K562 (cell line): ENCODE data around the gene IL11. TPM values are rescaled to one million over a fixed set of nuclear protein-coding genes. Genes with fewer than 3 reads are reported as not detected.

Experiments
- ATAC-seq: fragments of 200-7000 bp; cut with Tn5 transposase; 3 replicates; pipeline ENCODE4 v1.9.1; 2020; ENCODE audit warnings: moderate library complexity
- BruUV-seq: library from RNA; stranded (reverse); fragments of 400-500 nt; replicated peaks from 2 replicates; lab custom pipeline; 2021; lab: Mats Ljungman, UMichigan
- CTCF ChIA-PET: fragments of 300-600 bp; formaldehyde crosslinking; extraction: SDS; loops from one replicate; lab custom pipeline; 2021; ENCODE audit warnings: low intra/inter-chr PET ratio; lab: Yijun Ruan, JAX
- POLR2A ChIA-PET: fragments of 300-600, 350-650 bp; sonication (Branson Sonifier 250); formaldehyde crosslinking; extraction: SDS; loops from one replicate; lab custom pipeline; 2021; ENCODE audit warnings: antibody characterized with exemption, inconsistent platforms; lab: Yijun Ruan, JAX
- DNase-seq, 4 experiments: peaks; one replicate each; pipeline versions ENCODE4 v3.0.0 to v3.0.0-alpha.2; 2011 to 2018; ENCODE audit warnings: low spot score in 3 of 4, mixed read lengths in 3 of 4; ENCODE audit errors: extremely low read depth in 1 of 4
- FAIRE-seq: peaks from 2 replicates; lab custom pipeline; 2011; peaks lifted over from hg19 to GRCh38; lab: Jason Lieb, UNC
- H2AFZ ChIP-seq: 2 replicates; pipeline ENCODE4 v1.6.0; 2011; ENCODE audit warnings: low read depth, low read length, control low read depth, inconsistent platforms
- H3K27ac ChIP-seq: fragments of 200-600 bp; 3 replicates; pipeline ENCODE4 v1.8.0; 2011; ENCODE audit warnings: low read depth, mild to moderate bottlenecking, control low read depth, inconsistent platforms, low read length, moderate library complexity, mixed read lengths; ENCODE audit errors: extremely low read depth
- H3K27me3 ChIP-seq, 2 experiments: fragments of 300-600 bp in 1 of 2; 2 replicates in 1 of 2; 3 replicates in 1 of 2; pipeline versions ENCODE4 v1.6.0 to v1.8.0; 2011; ENCODE audit warnings: inconsistent platforms in 2 of 2, low read length in 2 of 2, mild to moderate bottlenecking in 1 of 2, mixed read lengths in 1 of 2, moderate library complexity in 1 of 2; ENCODE audit not compliant: control insufficient read depth in 2 of 2, insufficient read depth in 2 of 2
- H3K36me3 ChIP-seq: fragments of 300-600 bp; 3 replicates; pipeline ENCODE4 v1.8.0; 2011; ENCODE audit warnings: mild to moderate bottlenecking, low read length, inconsistent platforms; ENCODE audit not compliant: control insufficient read depth, insufficient read depth
- H3K4me1 ChIP-seq, 2 experiments: fragments of 200-600 bp in 1 of 2; replicated peaks in 1 of 2; 2 replicates in 1 of 2; 3 replicates in 1 of 2; pipeline versions ENCODE4 v1.5.1 to v1.8.0; 2011; ENCODE audit warnings: inconsistent platforms in 2 of 2, low read length in 2 of 2, mild to moderate bottlenecking in 1 of 2, mixed read lengths in 1 of 2, moderate library complexity in 1 of 2; ENCODE audit not compliant: control insufficient read depth in 2 of 2, insufficient read depth in 2 of 2
- H3K4me2 ChIP-seq: 2 replicates; pipeline ENCODE4 v1.6.1; 2011; ENCODE audit warnings: low read length, control low read depth, inconsistent platforms, mixed read lengths; ENCODE audit not compliant: insufficient read depth
- H3K4me3 ChIP-seq: fragments of 200-600 bp; sonication (generic), shearing (Covaris generic); 2 replicates; pipeline ENCODE4 v1.5.1; 2016; ENCODE audit warnings: control low read depth, inconsistent platforms
- H3K79me2 ChIP-seq: fragments of 200-600 bp; 3 replicates; pipeline ENCODE4 v1.8.0; 2011; ENCODE audit warnings: low read length, inconsistent platforms; ENCODE audit not compliant: control insufficient read depth, insufficient read depth
- H3K9ac ChIP-seq, 2 experiments: 2 replicates each; pipeline versions ENCODE4 v1.6.0 to v1.6.1; 2011; ENCODE audit warnings: low read depth in 2 of 2, low read length in 2 of 2, control low read depth in 1 of 2, inconsistent platforms in 1 of 2, mild to moderate bottlenecking in 1 of 2, mixed read lengths in 1 of 2; ENCODE audit not compliant: insufficient read depth in 1 of 2
- H3K9me1 ChIP-seq: one replicate; pipeline ENCODE4 v1.6.0; 2011; ENCODE audit warnings: inconsistent platforms, mild to moderate bottlenecking, low read length, moderate library complexity; ENCODE audit not compliant: control insufficient read depth, insufficient read depth
- H3K9me3 ChIP-seq: replicated peaks from 2 replicates; pipeline ENCODE4 v1.5.1; 2011; ENCODE audit warnings: low read depth, low read length, inconsistent platforms; ENCODE audit not compliant: control insufficient read depth, insufficient read depth
- H4K20me1 ChIP-seq: replicated peaks from 2 replicates; pipeline ENCODE4 v1.6.1; 2011; ENCODE audit warnings: low read length, inconsistent platforms, mixed read lengths; ENCODE audit not compliant: control insufficient read depth, insufficient read depth
- BRF1 ChIP-seq: IDR thresholded peaks from 3 replicates; pipeline ENCODE4 v1.6.1; 2011; ENCODE audit warnings: borderline replicate concordance, mild to moderate bottlenecking; ENCODE audit not compliant: insufficient read length; ENCODE audit errors: extremely low read depth
- CHD1 ChIP-seq: fragments of 200-600 bp; sonication (generic); IDR thresholded peaks from one replicate; pipeline ENCODE4 v1.6.1; 2012; ENCODE audit warnings: mild to moderate bottlenecking, moderate library complexity, low read length, inconsistent platforms
- CREM ChIP-seq: IDR thresholded peaks from 2 replicates; pipeline ENCODE4 v1.6.1; 2014; ENCODE audit warnings: antibody characterized with exemption, low read depth
- E2F4 ChIP-seq: sonication (generic); formaldehyde crosslinking; IDR thresholded peaks from 2 replicates; pipeline ENCODE4 v1.8.0; 2022; ENCODE audit warnings: mild to moderate bottlenecking, low read depth, missing genetic modification reagents
- HDAC2 ChIP-seq: fragments of 450-650 bp; IDR thresholded peaks from 2 replicates; pipeline ENCODE4 v1.6.1; 2016; ENCODE audit warnings: mild to moderate bottlenecking
- IRF1 ChIP-seq: sonication (generic); formaldehyde crosslinking; IDR thresholded peaks from 2 replicates; pipeline ENCODE4 v1.8.0; 2022; ENCODE audit warnings: missing genetic modification reagents, mild to moderate bottlenecking, borderline replicate concordance
- KLF10 ChIP-seq: fragments of 250-450 bp; sonication (Bioruptor Pico); IDR thresholded peaks from 2 replicates; pipeline ENCODE4 v1.6.1; 2021; ENCODE audit warnings: matching md5 sums
- PYGO2 ChIP-seq: fragments of 450-650 bp; IDR thresholded peaks from 2 replicates; pipeline ENCODE4 v1.6.1; 2016; ENCODE audit warnings: mild to moderate bottlenecking, missing genetic modification characterization, moderate library complexity, missing compliant biosample characterization
- RNF2 ChIP-seq: sonication (generic); IDR thresholded peaks from 2 replicates; pipeline ENCODE4 v1.6.1; 2016
- YY1 ChIP-seq, 3 experiments: IDR thresholded peaks; 2 replicates each; pipeline ENCODE4 v1.6.1; 2011; ENCODE audit warnings: low read length in 2 of 3, mild to moderate bottlenecking in 2 of 3, moderate library complexity in 2 of 3, borderline replicate concordance in 1 of 3, control low read depth in 1 of 3, low read depth in 1 of 3; ENCODE audit not compliant: insufficient read depth in 3 of 3, insufficient replicate concordance in 2 of 3, control insufficient read depth in 1 of 3, insufficient read length in 1 of 3; ENCODE audit errors: extremely low read depth in 1 of 3
- ZNF140 ChIP-seq: fragments of 250-450 bp; sonication (Bioruptor Pico); IDR thresholded peaks from 2 replicates; pipeline ENCODE4 v1.8.0; 2021; ENCODE audit warnings: moderate library complexity, mild to moderate bottlenecking, inconsistent platforms
- WGBS: fragments of 100-300 bp; shearing (Covaris generic); methylation state at CpG from one replicate; pipeline ENCODE4 v1.1.6; 2016; ENCODE audit warnings: low coverage, mixed read lengths; ENCODE audit not compliant: insufficient coverage; ENCODE audit errors: missing lambda C conversion rate; 5-methylcytosine and 5-hydroxymethylcytosine counted together
- in situ Hi-C: fragments of 300-500 bp; cut with MboI; formaldehyde crosslinking; loops from 4 replicates; pipeline ENCODE4 v1.15.0; 2018; ENCODE audit warnings: inconsistent platforms, mixed read lengths
- intact Hi-C: fragments of 100-400 bp; cut with micrococcal nuclease; formaldehyde crosslinking; loops from 2 replicates; pipeline ENCODE4 v1.14.2; 2022
- polyA plus RNA-seq, 8 experiments: library from polyadenylated mRNA; depleted of rRNA in 4 of 8; stranded (reverse) in 5 of 8; unstranded in 3 of 8; fragments of >200 nt; fragmentation: Nextera tagmentation in 2 of 8; fragmentation: Illumina TruSeq in 1 of 8; extraction: Ambion mirVana in 2 of 8; extraction: Trizol in 1 of 8; gene quantifications; 2 replicates each; pipeline versions ENCODE4 v1.2.1 to v1.2.3, GENCODE V29; 2011 to 2014; ENCODE audit warnings: inconsistent platforms in 1 of 8, missing spikeins in 1 of 8
- total RNA-seq, 7 experiments: library from RNA; depleted of rRNA in 6 of 7; stranded (reverse); fragments of >200 nt in 6 of 7; fragmentation: Illumina TruSeq in 2 of 7; extraction: Trizol in 2 of 7; gene quantifications; 2 replicates each; pipeline versions ENCODE4 v1.2.1 to v1.2.3, GENCODE V29; 2011 to 2021; ENCODE audit warnings: low replicate concordance in 1 of 7
- TF ChIP-seq, protein P1 (sequence below): fragments of 450-650 bp; IDR thresholded peaks from 2 replicates; pipeline ENCODE4 v1.6.1; 2016; ENCODE audit warnings: mild to moderate bottlenecking
- TF ChIP-seq, protein P2 (sequence below): fragments of 150-350 bp; conservative IDR thresholded peaks from 2 replicates; pipeline ENCODE4 v1.6.1; 2014; ENCODE audit warnings: low read length

IL11 gene
- total and polyA plus RNA-seq, 9 of the 15 experiments (the other 6 are each of a cell fraction or from before 2014, with no cell fraction given), result 0.04 to 0.42 (median 0.06) TPM; not detected in 6

GRCh38 chr19:55406826-55407549, 36.7 kb upstream of the IL11 start:
- DNase-seq (peak; percentile 44 to 83 (median 63)), ATAC-seq (peak; percentile 35), FAIRE-seq (no peak)
- peaks cover 6% of the 10 kb centered on the region for H3K9me1 ChIP-seq
- WGBS, result 3% methylated on average over 33 of the region's 35 CpGs
- intact Hi-C loops, result no loop called here
- H3K9me3 ChIP-seq, result peaks cover 18% of the 10 kb centered on the region
- peak overlapping the region; percentile 100 for H3K27ac ChIP-seq
- peak overlapping the region; percentile 95 to 99 for H3K9ac ChIP-seq
- H3K4me1 ChIP-seq, result peaks cover 19 to 45% of the 10 kb centered on the region in 2 experiments
- ChIA-PET CTCF (no interaction called here), POLR2A (interaction anchor here (0.6 to 6.6 kb wide), 44 partner anchors 10 to 766 kb away, joined by 3 to 195 read pairs (median 5); partner anchors contain the start of genes ISOC2, PPP1R12C, PPP6R1 and PTPRH)
- H3K79me2 ChIP-seq, result peaks cover 49% of the 10 kb centered on the region
- H3K4me3 ChIP-seq, result peak overlapping the region; percentile 98
- peaks cover 47% of the 10 kb centered on the region for H3K36me3 ChIP-seq
- no peaks in the 10 kb centered on the region for H3K27me3 ChIP-seq
- peak overlapping the region; percentile 96 for H3K4me2 ChIP-seq
- no peak overlapping the region for H2AFZ ChIP-seq
- peaks cover 29% of the 10 kb centered on the region for H4K20me1 ChIP-seq
- BruUV-seq, result no TSS peak
- in situ Hi-C loops, result no loop called here
- TF ChIP-seq, protein P1, sequence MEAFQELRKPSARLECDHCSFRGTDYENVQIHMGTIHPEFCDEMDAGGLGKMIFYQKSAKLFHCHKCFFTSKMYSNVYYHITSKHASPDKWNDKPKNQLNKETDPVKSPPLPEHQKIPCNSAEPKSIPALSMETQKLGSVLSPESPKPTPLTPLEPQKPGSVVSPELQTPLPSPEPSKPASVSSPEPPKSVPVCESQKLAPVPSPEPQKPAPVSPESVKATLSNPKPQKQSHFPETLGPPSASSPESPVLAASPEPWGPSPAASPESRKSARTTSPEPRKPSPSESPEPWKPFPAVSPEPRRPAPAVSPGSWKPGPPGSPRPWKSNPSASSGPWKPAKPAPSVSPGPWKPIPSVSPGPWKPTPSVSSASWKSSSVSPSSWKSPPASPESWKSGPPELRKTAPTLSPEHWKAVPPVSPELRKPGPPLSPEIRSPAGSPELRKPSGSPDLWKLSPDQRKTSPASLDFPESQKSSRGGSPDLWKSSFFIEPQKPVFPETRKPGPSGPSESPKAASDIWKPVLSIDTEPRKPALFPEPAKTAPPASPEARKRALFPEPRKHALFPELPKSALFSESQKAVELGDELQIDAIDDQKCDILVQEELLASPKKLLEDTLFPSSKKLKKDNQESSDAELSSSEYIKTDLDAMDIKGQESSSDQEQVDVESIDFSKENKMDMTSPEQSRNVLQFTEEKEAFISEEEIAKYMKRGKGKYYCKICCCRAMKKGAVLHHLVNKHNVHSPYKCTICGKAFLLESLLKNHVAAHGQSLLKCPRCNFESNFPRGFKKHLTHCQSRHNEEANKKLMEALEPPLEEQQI, result no peak
- TF ChIP-seq RNF2 (no peak), ZNF140 (CRISPR knock-in tag) (no peak), CREM (0 out of 2 replicates have a peak, but pooled peaks have one; percentile 22), CHD1 (peak; percentile 12), PYGO2 (tag) (no peak), IRF1 (CRISPR knock-in tag) (no peak), KLF10 (CRISPR knock-in tag) (no peak), HDAC2 (no peak), YY1 (IDR thresholded peaks at IDR 0.05; ENCODE audit: borderline replicate concordance in 1 of 3, control insufficient read depth in 1 of 3, extremely low read depth in 1 of 3, insufficient read depth in 3 of 3, insufficient read length in 1 of 3, insufficient replicate concordance in 2 of 3, low read depth in 1 of 3, low read length in 2 of 3) (no peak), E2F4 (no peak), BRF1 (no peak)
- TF ChIP-seq, protein P2, sequence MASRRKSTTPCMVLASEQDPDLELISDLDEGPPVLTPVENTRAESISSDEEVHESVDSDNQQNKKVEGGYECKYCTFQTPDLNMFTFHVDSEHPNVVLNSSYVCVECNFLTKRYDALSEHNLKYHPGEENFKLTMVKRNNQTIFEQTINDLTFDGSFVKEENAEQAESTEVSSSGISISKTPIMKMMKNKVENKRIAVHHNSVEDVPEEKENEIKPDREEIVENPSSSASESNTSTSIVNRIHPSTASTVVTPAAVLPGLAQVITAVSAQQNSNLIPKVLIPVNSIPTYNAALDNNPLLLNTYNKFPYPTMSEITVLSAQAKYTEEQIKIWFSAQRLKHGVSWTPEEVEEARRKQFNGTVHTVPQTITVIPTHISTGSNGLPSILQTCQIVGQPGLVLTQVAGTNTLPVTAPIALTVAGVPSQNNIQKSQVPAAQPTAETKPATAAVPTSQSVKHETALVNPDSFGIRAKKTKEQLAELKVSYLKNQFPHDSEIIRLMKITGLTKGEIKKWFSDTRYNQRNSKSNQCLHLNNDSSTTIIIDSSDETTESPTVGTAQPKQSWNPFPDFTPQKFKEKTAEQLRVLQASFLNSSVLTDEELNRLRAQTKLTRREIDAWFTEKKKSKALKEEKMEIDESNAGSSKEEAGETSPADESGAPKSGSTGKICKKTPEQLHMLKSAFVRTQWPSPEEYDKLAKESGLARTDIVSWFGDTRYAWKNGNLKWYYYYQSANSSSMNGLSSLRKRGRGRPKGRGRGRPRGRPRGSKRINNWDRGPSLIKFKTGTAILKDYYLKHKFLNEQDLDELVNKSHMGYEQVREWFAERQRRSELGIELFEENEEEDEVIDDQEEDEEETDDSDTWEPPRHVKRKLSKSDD, result no peak
